ENCODE results near the gene ST6GALNAC6.
"Not testable (repeated sequence)": the region's sequence is repeated elsewhere in the genome, so short reads cannot be mapped to it uniquely, and the experiment has no call there.

- TF ChIP-seq EP300 (conservative IDR thresholded peaks at IDR 0.05; ENCODE audit: poor library complexity, severe bottlenecking); CTCF (IDR thresholded peaks at IDR 0.05; ENCODE audit: poor library complexity, severe bottlenecking); TAF1 (IDR thresholded peaks at IDR 0.05; ENCODE audit: low read depth); POLR2AphosphoS5 (IDR thresholded peaks at IDR 0.05); RAD21 (conservative IDR thresholded peaks at IDR 0.05); MXI1 (conservative IDR thresholded peaks at IDR 0.05; ENCODE audit: poor library complexity, severe bottlenecking); REST (IDR thresholded peaks at IDR 0.05; ENCODE audit: borderline replicate concordance); EZH2 (IDR thresholded peaks at IDR 0.05; ENCODE audit: borderline replicate concordance, insufficient read depth, low read length, poor library complexity, severe bottlenecking): not testable (repeated sequence)
- peak; percentile 1 for TF ChIP-seq SMC3 (conservative IDR thresholded peaks at IDR 0.05; ENCODE audit: poor library complexity)
Measured at GRCh38 chr9:127870153-127870491, 29.3 kb downstream of the ST6GALNAC6 start.

Data from neural cell (in vitro differentiated cells).